ENCODE results near the gene TSGA10.

DNA sequence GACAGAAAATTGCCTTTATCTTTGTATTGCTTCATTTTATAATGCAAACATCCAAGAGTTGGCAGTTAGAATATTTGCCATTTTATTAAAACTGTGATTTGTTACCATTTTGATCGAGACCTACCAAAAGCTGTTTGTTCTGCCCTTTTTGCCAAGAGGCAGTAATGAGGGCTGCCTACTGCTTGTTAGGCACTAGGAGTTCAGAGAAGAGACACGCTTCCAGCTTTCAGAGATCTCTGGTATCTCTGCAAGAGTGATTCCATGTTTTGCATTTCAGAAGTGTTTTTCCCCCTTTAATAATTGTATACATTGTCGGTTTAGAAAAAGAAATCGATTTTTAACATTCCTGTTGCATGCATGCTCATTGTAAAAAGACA is 26.9 kb upstream of the TSGA10 start:
- TF ChIP-seq, protein P1, sequence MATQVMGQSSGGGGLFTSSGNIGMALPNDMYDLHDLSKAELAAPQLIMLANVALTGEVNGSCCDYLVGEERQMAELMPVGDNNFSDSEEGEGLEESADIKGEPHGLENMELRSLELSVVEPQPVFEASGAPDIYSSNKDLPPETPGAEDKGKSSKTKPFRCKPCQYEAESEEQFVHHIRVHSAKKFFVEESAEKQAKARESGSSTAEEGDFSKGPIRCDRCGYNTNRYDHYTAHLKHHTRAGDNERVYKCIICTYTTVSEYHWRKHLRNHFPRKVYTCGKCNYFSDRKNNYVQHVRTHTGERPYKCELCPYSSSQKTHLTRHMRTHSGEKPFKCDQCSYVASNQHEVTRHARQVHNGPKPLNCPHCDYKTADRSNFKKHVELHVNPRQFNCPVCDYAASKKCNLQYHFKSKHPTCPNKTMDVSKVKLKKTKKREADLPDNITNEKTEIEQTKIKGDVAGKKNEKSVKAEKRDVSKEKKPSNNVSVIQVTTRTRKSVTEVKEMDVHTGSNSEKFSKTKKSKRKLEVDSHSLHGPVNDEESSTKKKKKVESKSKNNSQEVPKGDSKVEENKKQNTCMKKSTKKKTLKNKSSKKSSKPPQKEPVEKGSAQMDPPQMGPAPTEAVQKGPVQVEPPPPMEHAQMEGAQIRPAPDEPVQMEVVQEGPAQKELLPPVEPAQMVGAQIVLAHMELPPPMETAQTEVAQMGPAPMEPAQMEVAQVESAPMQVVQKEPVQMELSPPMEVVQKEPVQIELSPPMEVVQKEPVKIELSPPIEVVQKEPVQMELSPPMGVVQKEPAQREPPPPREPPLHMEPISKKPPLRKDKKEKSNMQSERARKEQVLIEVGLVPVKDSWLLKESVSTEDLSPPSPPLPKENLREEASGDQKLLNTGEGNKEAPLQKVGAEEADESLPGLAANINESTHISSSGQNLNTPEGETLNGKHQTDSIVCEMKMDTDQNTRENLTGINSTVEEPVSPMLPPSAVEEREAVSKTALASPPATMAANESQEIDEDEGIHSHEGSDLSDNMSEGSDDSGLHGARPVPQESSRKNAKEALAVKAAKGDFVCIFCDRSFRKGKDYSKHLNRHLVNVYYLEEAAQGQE (IDR thresholded peaks at IDR 0.05; ENCODE audit: unreplicated experiment): no peak
- TF ChIP-seq, protein P2, sequence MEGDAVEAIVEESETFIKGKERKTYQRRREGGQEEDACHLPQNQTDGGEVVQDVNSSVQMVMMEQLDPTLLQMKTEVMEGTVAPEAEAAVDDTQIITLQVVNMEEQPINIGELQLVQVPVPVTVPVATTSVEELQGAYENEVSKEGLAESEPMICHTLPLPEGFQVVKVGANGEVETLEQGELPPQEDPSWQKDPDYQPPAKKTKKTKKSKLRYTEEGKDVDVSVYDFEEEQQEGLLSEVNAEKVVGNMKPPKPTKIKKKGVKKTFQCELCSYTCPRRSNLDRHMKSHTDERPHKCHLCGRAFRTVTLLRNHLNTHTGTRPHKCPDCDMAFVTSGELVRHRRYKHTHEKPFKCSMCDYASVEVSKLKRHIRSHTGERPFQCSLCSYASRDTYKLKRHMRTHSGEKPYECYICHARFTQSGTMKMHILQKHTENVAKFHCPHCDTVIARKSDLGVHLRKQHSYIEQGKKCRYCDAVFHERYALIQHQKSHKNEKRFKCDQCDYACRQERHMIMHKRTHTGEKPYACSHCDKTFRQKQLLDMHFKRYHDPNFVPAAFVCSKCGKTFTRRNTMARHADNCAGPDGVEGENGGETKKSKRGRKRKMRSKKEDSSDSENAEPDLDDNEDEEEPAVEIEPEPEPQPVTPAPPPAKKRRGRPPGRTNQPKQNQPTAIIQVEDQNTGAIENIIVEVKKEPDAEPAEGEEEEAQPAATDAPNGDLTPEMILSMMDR (conservative IDR thresholded peaks at IDR 0.05; ENCODE audit: low read depth in 2 of 2): no peak
- TF ChIP-seq EZH2phosphoT487 (IDR thresholded peaks at IDR 0.05; ENCODE audit: unreplicated experiment) (no peak), POLR2AphosphoS5 (IDR thresholded peaks at IDR 0.05; ENCODE audit: low read depth) (no peak), NANOG (IDR thresholded peaks at IDR 0.05; ENCODE audit: borderline replicate concordance) (no peak), CREB1 (CRISPR knock-in tag; IDR thresholded peaks at IDR 0.05; ENCODE audit: low read depth) (no peak), EZH2 (IDR thresholded peaks at IDR 0.05; ENCODE audit: low read depth, unreplicated experiment) (no peak)

All from GM23338 (cell line).